Stimulated activated CD8-positive, alpha-beta memory T cell treated with anti-CD3 and anti-CD28 coated beads, Interleukin-12 subunit alpha, Interleukin-12 subunit beta, amount 100 ng/mL, for 1 hour (primary cell): Measurements from ENCODE around the gene H1-8.
"Not testable (repeated sequence)": the region's sequence is repeated elsewhere in the genome, so short reads cannot be mapped to it uniquely, and the experiment has no call there.

Source experiments
- DNase-seq: peaks from one replicate; pipeline ENCODE4 v3.0.0-alpha.2; 2020; ENCODE audit warnings: low read depth

H1-8 gene

DNA sequence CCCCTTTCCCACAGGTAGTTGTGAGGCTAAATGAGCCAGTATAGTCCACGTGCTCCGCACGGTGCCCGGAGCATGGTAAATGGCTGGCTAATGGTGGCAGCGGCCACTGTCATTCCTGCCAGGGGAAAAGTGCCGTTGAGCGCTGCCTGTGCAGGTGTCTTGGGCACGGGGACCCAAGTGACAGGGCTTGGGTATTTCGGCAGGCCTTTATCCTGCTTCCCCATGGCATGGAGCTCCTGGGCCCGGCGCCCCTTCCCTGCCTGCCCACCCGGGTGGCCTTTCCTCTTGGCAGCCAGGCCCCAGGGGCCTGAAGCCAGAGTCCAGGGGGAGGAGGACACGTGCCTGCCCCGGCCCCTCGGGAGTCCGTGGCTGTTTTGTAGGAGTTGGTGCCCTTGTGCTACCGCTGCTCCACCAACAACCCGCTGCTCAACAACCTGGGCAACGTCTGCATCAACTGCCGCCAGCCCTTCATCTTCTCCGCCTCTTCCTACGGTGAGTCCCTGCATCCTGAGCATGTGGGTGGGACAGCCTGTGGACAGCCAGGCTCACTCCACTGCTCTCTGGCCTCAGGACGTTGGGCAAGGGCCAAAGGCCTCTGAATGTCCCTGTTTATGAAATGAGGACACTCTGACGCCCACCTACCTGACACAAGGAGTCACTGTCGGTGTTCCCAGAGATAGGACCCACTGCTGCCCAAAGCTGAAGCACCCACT, 27.7 kb upstream of the H1-8 start:
- not testable (repeated sequence) for DNase-seq

DNA sequence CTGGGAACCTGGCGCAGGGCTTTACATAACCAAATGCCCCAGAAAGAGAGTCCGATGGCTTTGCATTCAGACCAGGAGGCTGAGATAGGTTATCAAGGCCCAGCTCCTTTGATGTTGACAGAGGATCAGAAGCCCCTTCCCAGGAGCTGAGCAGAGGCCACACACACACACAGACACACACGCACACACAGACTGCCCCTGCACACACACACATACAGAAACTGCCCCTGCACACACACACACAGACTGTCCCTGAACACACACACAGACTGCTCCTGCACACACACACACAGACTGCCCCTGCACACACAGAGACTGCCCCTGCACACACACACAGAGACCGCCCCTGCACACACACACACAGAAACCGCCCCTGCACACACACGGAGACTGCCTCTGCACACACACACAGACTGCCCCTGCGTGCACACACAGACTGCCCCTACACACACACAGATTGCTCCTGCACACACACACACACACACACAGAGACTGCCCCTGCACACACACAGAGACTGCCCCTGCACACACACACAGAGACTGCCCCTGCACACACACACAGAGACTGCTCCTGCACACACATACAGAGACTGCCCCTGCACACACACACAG, 27.0 kb upstream of the H1-8 start:
- not testable (repeated sequence) for DNase-seq

DNA sequence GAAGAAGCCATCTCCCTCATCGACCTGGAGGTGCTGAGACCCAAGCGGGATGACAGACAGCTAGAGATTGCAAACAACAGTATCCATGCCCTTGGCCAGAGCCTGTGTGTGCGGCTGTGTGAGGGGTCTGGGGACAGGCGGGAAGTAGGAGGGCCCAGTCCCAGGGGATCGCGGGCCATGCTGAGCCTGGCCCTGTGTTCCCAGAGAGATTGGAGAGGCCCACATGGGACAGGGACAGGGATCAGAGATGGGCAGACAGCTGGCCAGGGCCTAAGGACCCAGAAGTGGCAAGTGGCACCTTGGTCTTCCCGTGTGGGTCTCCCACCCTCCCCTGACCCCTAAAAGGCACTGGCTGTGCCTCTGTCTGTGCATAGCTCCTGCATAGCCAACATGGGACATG, 25.5 kb upstream of the H1-8 start:
- DNase-seq: no peak

DNA sequence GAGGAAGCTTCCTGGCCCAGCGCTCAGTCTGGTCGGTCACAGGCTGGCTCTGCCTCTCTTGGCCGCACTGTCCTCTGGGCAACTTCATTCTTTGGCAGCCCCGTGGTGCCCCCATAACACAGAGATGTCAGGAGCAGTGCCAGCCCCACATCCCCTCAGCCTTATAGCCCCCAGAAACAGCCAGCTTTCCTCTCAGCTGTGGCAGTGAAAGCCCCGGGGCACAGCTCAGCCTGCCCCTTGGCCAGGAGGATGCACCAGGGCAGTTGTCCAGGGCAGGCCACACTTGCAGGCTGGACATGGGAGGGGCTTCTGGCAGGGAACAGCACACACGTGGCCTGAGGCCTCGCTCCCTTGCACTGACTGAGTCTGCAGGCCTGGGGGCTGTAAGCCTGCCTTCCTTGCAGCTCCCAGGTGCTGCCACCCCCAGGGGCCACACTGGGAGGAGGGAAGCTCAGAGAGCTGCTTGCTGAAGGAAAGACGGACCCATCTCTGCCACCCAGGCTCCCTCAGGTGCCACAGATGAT, 24.9 kb upstream of the H1-8 start:
- DNase-seq: no peak

DNA sequence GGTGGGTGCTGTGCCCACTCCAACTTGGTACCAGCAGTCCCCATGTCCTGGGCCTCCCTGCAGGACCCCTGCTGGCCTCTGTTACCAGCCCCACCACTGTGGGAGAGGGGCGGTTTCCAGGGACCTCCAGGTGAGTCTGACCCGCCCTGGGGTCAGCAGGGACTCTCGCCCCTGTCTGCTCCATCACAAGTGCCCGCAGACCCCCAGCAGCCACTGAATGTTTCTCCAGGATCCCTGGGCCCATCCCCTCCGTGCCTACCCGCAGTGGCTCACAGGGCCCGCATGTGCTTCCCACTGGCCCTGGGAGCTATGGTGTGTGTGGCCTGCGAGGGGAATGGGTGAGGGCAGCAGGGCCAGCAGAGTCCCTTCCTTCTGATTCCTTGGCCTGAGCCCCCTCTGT, 24.4 kb upstream of the H1-8 start:
- no peak for DNase-seq

DNA sequence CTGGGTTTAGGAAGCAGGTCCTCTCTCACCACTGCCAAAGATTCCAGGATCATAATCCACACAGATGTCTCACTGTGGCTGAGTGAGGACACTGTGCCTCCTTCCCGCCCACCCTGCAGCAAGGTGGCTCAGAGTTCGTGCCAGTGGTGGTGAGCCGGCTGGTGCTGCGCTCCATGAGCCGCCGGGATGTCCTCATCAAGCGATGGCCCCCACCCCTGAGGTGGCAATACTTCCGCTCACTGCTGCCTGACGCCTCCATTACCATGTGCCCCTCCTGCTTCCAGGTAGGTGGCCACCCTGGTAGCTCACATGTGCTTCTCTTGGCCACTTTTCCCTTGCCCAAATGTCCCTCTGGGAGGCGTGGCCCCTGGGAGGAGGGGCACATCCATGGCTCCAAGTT, 23.5 kb upstream of the H1-8 start:
- no peak for DNase-seq

DNA sequence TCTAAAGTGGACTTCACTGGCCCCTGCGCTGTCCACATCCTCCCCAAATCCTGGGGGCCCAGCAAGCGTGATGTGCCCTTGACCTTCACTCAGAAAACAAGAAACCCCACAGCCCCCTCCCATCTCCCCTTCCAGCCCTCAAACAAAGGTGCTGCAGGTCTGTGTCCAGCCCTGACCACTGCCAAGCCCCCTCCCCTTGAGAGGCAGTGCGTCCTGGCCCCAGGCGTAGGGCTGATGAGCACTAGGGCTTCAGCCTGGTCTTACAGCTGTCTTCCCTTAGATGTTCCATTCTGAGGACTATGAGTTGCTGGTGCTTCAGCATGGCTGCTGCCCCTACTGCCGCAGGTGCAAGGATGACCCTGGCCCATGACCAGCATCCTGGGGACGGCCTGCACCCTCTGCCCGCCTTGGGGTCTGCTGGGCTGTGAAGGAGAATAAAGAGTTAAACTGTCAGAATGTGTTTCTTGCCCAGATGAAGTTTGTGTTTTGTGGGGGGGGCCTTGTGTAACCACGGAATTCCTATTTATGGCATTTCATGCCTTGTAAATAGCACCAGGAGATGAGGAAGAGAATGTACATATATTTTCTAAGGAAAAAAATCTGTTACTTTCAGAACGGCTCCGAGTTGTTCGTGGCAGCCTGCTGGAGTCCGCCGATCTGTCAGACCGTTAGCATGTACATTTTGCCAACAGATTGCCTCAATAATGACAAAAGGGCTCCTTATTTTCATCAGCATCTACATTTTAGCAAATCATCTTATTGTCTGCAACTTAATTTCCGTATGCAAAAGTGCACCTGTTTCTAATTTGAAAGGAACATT, 22.9 kb upstream of the H1-8 start:
- no peak for DNase-seq

DNA sequence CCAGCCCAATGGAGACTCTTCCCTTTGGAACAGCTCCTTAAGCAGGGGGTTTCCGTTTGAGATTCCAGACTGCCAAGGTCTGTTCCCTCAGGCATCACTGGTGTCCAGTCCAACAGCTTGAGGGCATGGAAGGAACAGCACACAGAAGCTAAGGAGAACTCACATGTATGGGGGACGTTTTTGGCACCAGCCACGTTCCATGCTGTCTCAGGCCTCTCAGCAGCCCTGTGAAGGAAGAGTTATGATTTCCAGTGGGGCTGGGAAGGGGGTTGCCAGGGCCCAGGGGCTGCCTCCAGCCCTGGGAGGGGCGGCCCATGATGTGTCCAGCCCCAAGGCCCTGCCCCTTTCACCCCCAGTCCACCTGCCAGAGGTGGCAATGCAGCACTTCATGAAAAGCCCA, 22.0 kb upstream of the H1-8 start:
- DNase-seq: no peak

DNA sequence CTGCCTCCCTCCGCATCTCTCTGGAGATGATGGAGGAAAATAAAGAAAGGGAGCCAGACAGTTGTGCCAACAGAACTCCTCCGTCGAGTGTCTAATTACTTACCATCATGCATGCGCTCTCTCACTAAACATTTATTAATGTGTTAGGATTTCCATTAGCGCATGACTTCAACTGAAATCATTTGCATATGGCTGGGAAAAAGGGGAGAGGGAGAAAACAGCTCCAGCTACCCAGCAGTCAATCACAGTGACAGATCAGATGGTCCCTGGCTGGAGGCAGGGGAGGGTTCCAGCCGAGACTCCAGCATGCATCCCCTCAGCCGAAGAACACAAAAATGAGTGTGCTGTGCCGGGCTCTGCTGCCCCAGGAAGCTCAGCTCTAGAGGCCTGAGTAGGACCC, 21.4 kb upstream of the H1-8 start:
- DNase-seq: no peak

DNA sequence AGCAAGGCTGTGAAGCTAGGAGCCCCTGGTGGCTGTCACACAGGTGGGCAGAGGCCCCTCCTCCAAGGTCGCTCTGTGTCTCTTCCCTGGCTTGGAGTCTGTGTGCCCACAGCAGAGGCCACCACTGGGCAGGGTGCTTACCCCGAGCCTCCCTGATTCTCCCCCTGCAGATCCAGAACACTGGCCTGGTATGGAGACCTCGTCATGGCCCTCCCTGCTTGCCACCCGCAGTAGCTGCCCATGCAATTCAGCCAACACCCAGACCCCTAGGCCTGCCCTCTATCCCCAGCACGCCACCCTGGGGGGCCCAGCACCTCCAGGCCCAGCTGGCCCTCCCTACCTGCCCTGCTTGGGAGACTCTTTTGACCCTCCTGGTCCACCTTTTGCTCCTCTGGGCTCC, 20.0 kb upstream of the H1-8 start:
- no peak for DNase-seq

DNA sequence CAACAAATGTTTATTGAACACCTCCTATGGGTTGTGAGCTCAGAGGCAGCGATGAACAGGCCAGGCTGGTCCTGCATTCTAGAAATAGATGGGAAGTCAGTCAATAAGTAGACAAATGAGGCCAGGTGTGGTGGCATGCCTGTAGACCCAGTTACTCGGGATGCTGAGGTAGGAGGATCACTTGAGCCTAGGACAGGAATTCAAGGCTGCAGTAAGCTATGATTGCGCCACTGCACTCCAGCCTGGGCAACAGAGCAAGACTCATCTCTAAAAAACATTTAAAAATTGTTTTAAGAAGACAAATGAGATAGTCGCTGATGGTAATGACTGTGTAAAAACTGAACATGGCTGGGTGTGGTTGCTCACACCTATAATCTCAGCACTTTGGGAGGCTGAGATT, 18.9 kb upstream of the H1-8 start:
- DNase-seq: no peak

DNA sequence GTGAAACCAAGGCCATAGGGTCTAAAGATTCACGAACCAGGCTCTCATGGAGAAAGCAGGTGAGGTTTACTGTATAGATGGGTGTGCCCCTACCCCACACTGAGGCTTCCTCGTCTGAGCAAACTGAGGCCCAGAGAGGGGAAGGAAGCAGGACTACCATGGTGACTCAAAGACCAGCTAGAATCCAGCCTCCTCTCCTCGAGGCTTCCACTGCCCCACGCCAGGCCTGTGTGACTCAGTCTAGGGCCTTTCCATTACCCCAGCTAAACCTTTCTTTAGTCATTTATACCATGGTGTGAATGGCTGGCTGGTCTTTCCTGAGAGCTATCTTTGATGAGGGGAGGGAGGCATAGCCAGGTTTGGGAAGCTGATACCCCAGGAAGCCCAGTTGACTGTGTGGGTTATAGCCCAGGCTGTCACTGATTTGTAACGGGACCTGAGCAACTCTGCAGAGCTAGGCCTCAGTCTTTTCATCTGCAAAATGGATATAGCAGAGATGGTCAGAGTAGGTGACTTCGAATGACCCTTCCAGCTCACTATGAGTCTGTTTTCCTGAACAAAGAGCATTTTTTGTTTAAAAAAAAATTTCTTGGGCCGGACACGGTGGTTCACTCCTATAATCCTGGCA, 17.5 kb upstream of the H1-8 start:
- no peak for DNase-seq

DNA sequence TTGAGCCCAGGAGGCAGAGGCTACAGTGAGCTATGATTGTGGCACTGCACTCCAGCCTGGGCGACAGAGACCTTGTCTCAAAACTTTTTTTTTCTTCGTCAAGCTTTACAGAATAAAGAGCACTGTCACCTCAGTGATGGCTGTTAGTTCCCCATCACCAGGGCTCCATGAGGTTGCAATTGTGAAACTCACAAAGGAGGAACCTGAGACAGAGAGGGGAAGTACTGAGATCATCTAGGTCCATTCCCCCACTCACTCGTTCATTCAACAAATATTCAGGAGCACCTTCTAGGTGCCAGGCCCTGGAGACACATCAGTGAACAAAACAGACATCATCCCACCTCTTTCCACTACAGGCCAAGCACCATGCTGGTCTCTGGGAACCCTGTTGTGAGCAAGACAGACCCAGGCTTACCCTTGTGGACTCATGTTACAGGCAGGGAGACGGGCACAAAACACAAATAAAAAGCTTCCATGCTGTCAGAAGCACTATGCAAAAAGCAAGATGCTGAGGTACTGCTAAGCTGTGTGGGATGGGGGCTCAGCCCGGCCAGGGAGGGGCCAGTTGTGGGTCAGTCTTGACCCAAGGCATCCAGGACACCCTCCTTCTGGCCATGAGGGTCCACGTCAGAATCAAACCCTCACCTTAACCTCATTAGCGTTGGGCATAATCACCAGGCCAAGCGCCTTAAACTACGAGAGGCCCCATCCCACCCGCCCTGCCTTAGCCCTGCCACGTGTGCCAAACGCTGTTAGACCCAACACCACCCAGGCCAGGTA, 16.7 kb upstream of the H1-8 start:
- DNase-seq: no peak

DNA sequence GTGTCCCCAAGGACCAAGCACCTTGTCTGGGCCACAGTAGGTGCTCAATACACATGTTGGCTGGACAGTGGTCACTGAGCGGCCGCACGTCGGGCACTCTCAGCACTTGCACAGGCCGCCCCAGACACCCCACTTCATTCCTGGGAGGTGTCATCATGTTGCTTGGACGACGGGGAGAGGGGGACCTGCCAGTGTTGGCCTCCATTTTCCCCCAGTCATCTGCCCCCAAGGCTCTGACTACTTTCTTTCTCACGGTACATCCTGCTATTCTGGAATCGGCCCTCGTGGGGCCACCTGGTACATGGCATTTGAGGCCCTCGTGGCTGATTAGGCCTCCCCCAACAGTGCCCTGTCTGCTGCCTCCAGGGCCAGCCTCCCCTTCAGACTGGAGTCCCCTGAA, 15.7 kb upstream of the H1-8 start:
- DNase-seq: no peak

DNA sequence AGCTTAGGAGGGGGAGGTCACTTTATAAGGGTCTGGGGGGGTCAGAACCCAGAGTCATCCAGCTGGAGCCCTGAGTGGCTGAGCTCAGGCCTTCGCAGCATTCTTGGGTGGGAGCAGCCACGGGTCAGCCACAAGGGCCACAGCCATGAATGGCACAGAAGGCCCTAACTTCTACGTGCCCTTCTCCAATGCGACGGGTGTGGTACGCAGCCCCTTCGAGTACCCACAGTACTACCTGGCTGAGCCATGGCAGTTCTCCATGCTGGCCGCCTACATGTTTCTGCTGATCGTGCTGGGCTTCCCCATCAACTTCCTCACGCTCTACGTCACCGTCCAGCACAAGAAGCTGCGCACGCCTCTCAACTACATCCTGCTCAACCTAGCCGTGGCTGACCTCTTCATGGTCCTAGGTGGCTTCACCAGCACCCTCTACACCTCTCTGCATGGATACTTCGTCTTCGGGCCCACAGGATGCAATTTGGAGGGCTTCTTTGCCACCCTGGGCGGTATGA, 14.3 kb upstream of the H1-8 start, which contains the start of gene RHO:
Gene RHO, plus strand, starts transcription at position 51 of the 512 bp plus-strand sequence. Its CDS starts 95 bp downstream, at position 146.
- no peak for DNase-seq

DNA sequence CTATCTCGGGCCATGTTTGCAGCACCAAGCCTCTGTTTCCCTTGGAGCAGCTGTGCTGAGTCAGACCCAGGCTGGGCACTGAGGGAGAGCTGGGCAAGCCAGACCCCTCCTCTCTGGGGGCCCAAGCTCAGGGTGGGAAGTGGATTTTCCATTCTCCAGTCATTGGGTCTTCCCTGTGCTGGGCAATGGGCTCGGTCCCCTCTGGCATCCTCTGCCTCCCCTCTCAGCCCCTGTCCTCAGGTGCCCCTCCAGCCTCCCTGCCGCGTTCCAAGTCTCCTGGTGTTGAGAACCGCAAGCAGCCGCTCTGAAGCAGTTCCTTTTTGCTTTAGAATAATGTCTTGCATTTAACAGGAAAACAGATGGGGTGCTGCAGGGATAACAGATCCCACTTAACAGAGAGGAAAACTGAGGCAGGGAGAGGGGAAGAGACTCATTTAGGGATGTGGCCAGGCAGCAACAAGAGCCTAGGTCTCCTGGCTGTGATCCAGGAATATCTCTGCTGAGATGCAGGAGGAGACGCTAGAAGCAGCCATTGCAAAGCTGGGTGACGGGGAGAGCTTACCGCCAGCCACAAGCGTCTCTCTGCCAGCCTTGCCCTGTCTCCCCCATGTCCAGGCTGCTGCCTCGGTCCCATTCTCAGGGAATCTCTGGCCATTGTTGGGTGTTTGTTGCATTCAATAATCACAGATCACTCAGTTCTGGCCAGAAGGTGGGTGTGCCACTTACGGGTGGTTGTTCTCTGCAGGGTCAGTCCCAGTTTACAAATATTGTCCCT, 13.4 kb upstream of the H1-8 start:
- no peak for DNase-seq

DNA sequence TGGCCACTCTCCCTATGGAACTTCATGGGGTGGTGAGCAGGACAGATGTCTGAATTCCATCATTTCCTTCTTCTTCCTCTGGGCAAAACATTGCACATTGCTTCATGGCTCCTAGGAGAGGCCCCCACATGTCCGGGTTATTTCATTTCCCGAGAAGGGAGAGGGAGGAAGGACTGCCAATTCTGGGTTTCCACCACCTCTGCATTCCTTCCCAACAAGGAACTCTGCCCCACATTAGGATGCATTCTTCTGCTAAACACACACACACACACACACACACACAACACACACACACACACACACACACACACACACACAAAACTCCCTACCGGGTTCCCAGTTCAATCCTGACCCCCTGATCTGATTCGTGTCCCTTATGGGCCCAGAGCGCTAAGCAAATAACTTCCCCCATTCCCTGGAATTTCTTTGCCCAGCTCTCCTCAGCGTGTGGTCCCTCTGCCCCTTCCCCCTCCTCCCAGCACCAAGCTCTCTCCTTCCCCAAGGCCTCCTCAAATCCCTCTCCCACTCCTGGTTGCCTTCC, 12.7 kb upstream of the H1-8 start:
- DNase-seq: no peak

DNA sequence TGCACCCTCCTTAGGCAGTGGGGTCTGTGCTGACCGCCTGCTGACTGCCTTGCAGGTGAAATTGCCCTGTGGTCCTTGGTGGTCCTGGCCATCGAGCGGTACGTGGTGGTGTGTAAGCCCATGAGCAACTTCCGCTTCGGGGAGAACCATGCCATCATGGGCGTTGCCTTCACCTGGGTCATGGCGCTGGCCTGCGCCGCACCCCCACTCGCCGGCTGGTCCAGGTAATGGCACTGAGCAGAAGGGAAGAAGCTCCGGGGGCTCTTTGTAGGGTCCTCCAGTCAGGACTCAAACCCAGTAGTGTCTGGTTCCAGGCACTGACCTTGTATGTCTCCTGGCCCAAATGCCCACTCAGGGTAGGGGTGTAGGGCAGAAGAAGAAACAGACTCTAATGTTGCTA, 12.2 kb upstream of the H1-8 start:
- DNase-seq: no peak

DNA sequence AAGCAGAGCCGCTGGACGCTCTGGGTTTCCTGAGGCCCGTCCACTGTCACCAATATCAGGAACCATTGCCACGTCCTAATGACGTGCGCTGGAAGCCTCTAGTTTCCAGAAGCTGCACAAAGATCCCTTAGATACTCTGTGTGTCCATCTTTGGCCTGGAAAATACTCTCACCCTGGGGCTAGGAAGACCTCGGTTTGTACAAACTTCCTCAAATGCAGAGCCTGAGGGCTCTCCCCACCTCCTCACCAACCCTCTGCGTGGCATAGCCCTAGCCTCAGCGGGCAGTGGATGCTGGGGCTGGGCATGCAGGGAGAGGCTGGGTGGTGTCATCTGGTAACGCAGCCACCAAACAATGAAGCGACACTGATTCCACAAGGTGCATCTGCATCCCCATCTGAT, 11.3 kb upstream of the H1-8 start:
- DNase-seq: no peak

DNA sequence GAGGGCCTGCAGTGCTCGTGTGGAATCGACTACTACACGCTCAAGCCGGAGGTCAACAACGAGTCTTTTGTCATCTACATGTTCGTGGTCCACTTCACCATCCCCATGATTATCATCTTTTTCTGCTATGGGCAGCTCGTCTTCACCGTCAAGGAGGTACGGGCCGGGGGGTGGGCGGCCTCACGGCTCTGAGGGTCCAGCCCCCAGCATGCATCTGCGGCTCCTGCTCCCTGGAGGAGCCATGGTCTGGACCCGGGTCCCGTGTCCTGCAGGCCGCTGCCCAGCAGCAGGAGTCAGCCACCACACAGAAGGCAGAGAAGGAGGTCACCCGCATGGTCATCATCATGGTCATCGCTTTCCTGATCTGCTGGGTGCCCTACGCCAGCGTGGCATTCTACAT, 10.7 kb upstream of the H1-8 start:
- DNase-seq: no peak
